ENCODE measurements around the gene OR5M11.

The OR5M11 gene

DNA sequence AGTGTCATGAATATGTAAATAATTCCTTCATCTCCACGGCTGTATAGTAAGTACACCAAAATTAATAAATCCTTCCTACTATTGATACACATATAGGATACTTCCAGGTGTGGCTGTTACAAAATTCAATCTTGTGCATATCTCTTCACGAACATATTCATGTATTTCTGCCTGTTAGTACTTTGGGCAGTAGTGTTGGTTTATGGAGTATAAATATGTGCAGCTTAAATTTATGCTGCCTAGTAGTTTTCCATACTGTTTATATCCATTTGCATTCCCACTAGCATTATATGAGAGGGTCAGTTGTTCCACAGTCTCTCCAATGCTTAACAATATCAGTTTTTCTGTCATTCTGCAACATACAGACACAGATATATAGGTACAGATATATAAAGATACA, 47.9 kb downstream of the OR5M11 start:
- Histone ChIP-seq H3K4me1 (ENCODE audit: low read length) (no peaks in the 10 kb centered on the region), H3K9ac (ENCODE audit: low read length) (no peak overlapping the region), H3K27ac (ENCODE audit: low read length) (no peak overlapping the region), H3K79me2 (ENCODE audit: low read length) (no peaks in the 10 kb centered on the region), H3K9me3 (ENCODE audit: insufficient read depth, low read length) (no peaks in the 10 kb centered on the region), H4K20me1 (ENCODE audit: insufficient read depth, low read length) (no peaks in the 10 kb centered on the region), H2AFZ (ENCODE audit: low read depth, low read length) (no peak overlapping the region), H3K27me3 (ENCODE audit: low read depth, low read length) (no peaks in the 10 kb centered on the region), H3K4me3 (ENCODE audit: low read length) (no peak overlapping the region), H3K36me3 (replicated peaks; ENCODE audit: low read depth, low read length) (no peaks in the 10 kb centered on the region), H3K4me2 (ENCODE audit: low read length) (no peak overlapping the region)
- TF ChIP-seq EZH2phosphoT487 (IDR thresholded peaks at IDR 0.05; ENCODE audit: low read depth): no peak
- TF ChIP-seq CTCF (IDR thresholded peaks at IDR 0.05; ENCODE audit: low read depth, low read length): no peak

Data from OCI-LY3 (cell line).